Measurements from ENCODE around the gene DHX15.

Gene DHX15

GRCh38 chr4:24599275-24599674, 14.9 kb upstream of the DHX15 start:
- no peaks in the 10 kb centered on the region for H3K9me3 ChIP-seq (ENCODE audit: control insufficient read depth, insufficient read depth, low read length)
- H3K4me1 ChIP-seq (ENCODE audit: insufficient read depth, low read length), result no peaks in the 10 kb centered on the region

DNA sequence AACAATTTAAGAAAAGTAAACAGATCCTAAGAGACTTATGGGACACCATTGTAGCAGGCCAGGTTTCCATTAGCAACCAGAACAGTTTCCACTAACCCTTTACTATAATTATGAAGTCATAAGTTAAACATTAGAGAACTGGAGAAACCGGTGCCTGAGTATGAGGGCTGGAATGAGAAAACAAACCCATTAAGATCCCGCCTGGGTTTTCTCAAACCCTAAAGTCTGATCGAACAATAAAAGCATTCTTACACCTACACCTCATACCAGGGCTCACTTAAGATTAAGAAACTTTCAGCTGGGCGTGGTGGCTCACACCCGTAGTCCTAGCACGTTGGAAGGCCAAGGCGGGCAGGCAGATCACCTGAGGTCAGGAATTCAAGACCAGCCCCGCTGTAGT, 13.7 kb upstream of the DHX15 start:
- H3K9me3 ChIP-seq (ENCODE audit: control insufficient read depth, insufficient read depth, low read length), result no peaks in the 10 kb centered on the region
- no peaks in the 10 kb centered on the region for H3K4me1 ChIP-seq (ENCODE audit: insufficient read depth, low read length)
- H3K9ac ChIP-seq (ENCODE audit: low read depth, low read length), result no peak overlapping the region
- no peaks in the 10 kb centered on the region for H3K36me3 ChIP-seq (ENCODE audit: insufficient read depth, low read length)

More at GRCh38 chr4:24599275-24599674, 14.9 kb upstream of the DHX15 start:
- H3K36me3 ChIP-seq (ENCODE audit: insufficient read depth, low read length), result no peaks in the 10 kb centered on the region
- H3K9ac ChIP-seq (ENCODE audit: low read depth, low read length), result no peak overlapping the region

DNA sequence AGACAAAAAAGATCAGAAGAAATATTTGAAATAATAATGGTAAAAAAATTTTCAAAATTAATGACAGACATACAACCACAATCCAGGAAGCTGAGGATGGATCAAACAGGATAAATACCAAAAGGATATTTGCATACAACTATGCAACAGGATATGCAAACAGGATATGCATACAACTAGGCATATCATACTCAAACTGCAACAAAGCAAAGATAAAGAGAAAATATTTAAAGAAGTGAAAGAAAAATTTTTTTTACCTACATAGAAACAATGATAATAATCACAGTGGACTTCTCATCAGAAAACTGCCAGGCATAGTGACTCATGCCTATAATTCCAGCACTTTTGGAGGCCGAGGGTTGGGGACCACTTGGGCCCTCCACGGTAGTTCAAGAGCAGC, 11.3 kb upstream of the DHX15 start:
- no peak overlapping the region for H3K9ac ChIP-seq (ENCODE audit: low read depth, low read length)
- no peaks in the 10 kb centered on the region for H3K9me3 ChIP-seq (ENCODE audit: control insufficient read depth, insufficient read depth, low read length)
- H3K36me3 ChIP-seq (ENCODE audit: insufficient read depth, low read length), result no peaks in the 10 kb centered on the region
- H3K4me1 ChIP-seq (ENCODE audit: insufficient read depth, low read length), result no peaks in the 10 kb centered on the region

DNA sequence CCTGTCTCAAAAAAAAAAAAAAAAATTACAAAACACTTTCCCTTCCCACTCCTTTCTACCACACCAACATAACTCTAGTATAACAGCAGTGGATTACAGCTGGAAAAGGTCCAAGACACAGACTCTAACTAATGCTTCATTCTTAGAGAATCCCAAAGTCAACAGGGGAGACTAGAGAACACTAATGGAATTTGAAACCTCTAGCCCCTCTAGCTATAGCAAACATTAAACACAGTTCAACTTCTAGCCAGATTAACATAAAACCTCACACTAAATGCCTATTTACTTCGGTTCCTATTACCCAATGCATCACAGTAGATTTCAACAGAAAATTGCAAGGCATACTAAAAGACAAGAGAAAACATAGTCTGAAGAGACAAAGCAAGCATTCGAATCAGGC, 10.5 kb upstream of the DHX15 start:
- peaks cover 6% of the 10 kb centered on the region for H3K9me3 ChIP-seq (ENCODE audit: control insufficient read depth, insufficient read depth, low read length)
- H3K36me3 ChIP-seq (ENCODE audit: insufficient read depth, low read length), result no peaks in the 10 kb centered on the region
- no peak overlapping the region for H3K9ac ChIP-seq (ENCODE audit: low read depth, low read length)
- no peaks in the 10 kb centered on the region for H3K4me1 ChIP-seq (ENCODE audit: insufficient read depth, low read length)

DNA sequence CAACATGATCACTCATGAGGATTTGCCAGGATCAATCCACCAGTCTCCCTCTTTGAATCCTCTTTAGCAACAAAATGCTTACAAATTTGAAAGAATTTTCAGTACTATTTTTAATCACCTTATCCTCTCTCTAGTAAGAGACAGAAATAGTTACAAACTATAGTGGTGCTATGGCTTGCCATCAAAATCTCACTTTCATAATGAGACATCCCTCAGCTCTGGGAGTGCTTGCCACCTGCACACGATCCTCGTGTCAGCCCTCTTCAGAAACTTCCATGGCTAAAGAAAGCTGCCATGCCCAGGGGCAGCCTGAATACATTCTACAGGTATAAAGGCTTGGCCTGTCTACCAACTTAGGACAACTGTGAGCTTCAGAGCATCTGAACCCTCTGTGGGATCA, 5.1 kb upstream of the DHX15 start:
- Histone ChIP-seq H3K9ac (ENCODE audit: low read depth, low read length) (no peak overlapping the region), H3K36me3 (ENCODE audit: insufficient read depth, low read length) (no peaks in the 10 kb centered on the region), H3K4me1 (ENCODE audit: insufficient read depth, low read length) (no peaks in the 10 kb centered on the region; the same call in 1 of the 2 replicates), H3K9me3 (ENCODE audit: control insufficient read depth, insufficient read depth, low read length) (peaks cover 11% of the 10 kb centered on the region)

GRCh38 chr4:24588216-24588954, 4.0 kb upstream of the DHX15 start:
- peaks cover 11% of the 10 kb centered on the region for H3K9me3 ChIP-seq (ENCODE audit: control insufficient read depth, insufficient read depth, low read length)

DNA sequence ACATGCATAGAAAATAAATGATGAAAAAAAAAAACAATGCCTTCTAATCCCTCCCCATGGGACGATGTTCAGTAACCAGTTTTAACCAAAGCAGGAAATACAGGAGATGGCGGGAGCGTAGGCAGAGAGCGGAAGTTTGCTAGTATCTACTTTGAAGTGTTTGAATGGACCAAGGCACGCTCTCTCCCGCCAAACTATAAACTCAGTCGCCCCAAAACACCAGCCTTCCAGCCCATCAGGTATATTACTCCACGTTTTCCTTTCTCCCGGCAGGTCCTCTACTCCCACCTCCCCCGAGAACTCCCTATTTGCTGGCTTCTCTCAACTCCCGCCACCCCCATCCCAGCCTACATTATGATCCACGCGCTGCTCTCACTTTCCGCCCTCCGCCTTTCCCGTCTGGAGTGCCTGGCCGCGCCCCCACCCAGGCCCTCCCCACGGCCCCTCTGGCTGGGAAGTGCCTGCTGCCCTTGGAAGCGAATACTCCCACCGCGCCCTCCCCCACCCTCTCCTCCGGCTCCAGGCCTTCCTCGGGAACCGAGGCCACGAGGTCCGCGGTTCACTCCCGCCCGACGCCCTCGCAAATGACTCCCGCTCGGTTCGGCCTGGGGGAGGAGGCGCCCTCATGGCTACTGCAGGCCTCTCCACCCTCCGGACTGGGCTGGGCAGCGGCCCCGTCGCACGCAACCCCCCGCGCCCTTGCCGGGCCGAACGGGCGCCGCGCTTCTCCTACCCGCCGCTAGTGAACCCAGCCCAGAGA, 723 bp downstream of the DHX15 start:
- Histone ChIP-seq H3K36me3 (ENCODE audit: insufficient read depth, low read length) (no peaks in the 10 kb centered on the region), H3K9ac (ENCODE audit: low read depth, low read length) (peak overlapping the region; percentile 75), H3K9me3 (ENCODE audit: control insufficient read depth, insufficient read depth, low read length) (no peaks in the 10 kb centered on the region), H3K4me1 (ENCODE audit: insufficient read depth, low read length) (peaks cover 10% of the 10 kb centered on the region; the same call in 1 of the 2 replicates)

More at GRCh38 chr4:24588216-24588954, 4.0 kb upstream of the DHX15 start:
- no peaks in the 10 kb centered on the region for H3K36me3 ChIP-seq (ENCODE audit: insufficient read depth, low read length)
- no peak overlapping the region for H3K9ac ChIP-seq (ENCODE audit: low read depth, low read length)
- H3K4me1 ChIP-seq (ENCODE audit: insufficient read depth, low read length), result no peaks in the 10 kb centered on the region; the same call in 1 of the 2 replicates

- Histone ChIP-seq H3K4me1 (ENCODE audit: insufficient read depth, low read length) (peaks cover 15% of the 10 kb centered on the region; the same call in 1 of the 2 replicates), H3K36me3 (ENCODE audit: insufficient read depth, low read length) (0 out of 2 replicates have a peak, but pooled peaks cover 3% of the 10 kb centered on the region), H3K9ac (ENCODE audit: low read depth, low read length) (peak overlapping the region; percentile 75), H3K9me3 (ENCODE audit: control insufficient read depth, insufficient read depth, low read length) (no peaks in the 10 kb centered on the region)
Measured at GRCh38 chr4:24582235-24582832, 2.0 kb downstream of the DHX15 start.

DNA sequence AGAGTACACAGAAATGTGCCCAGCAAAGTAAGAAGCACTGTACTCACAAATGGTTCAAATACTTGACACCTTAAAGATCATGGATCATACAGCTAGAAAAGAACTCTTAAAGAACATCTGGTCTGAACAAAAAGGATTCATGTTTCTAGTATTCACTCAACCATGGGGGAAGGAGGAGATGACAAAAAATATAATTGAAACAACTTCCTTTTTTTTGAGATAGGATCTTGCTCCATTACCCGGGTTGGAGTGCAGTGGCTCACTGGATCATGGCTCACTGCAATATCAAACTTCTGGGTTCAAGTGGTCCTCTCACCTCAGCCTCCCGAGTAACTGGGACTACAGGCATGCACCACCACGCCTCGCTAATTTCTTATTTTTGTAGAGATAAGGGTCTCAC, 6.0 kb downstream of the DHX15 start:
- no peak overlapping the region for H3K9ac ChIP-seq (ENCODE audit: low read depth, low read length)
- H3K36me3 ChIP-seq (ENCODE audit: insufficient read depth, low read length), result peaks cover 26% of the 10 kb centered on the region
- H3K4me1 ChIP-seq (ENCODE audit: insufficient read depth, low read length), result peaks cover 24% of the 10 kb centered on the region
- H3K9me3 ChIP-seq (ENCODE audit: control insufficient read depth, insufficient read depth, low read length), result no peaks in the 10 kb centered on the region

DNA sequence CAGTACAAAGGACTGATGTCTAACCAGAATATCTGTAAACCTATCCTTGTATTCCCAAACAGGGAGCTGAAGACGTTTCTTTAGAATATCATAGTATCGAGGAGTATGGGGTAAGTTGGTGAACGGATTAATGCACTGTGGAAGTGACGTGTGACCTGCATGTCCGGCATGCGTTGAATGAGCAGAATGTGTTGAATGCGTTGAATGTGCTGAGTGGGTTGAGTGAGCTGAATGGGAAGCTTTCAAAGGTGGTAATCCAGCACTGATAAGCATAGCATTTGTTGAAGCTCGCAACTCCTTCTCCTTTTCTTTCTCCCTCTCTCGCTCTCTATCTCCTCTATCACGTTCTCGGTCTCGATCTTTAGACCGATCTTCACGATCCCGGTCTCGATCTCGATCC, 8.1 kb downstream of the DHX15 start:
- Histone ChIP-seq H3K36me3 (ENCODE audit: insufficient read depth, low read length) (peaks cover 26% of the 10 kb centered on the region), H3K4me1 (ENCODE audit: insufficient read depth, low read length) (peaks cover 18% of the 10 kb centered on the region; the same call in 1 of the 2 replicates)

GRCh38 chr4:24574236-24574635, 10.1 kb downstream of the DHX15 start:
- H3K36me3 ChIP-seq (ENCODE audit: insufficient read depth, low read length), result peaks cover 26% of the 10 kb centered on the region
- H3K9ac ChIP-seq (ENCODE audit: low read depth, low read length), result no peak overlapping the region
- peaks cover 18% of the 10 kb centered on the region; the same call in 1 of the 2 replicates for H3K4me1 ChIP-seq (ENCODE audit: insufficient read depth, low read length)
- H3K9me3 ChIP-seq (ENCODE audit: control insufficient read depth, insufficient read depth, low read length), result no peaks in the 10 kb centered on the region

More for the DNA sequence above, 8.1 kb downstream of the DHX15 start:
- Histone ChIP-seq H3K9me3 (ENCODE audit: control insufficient read depth, insufficient read depth, low read length) (no peaks in the 10 kb centered on the region), H3K9ac (ENCODE audit: low read depth, low read length) (no peak overlapping the region)

DNA sequence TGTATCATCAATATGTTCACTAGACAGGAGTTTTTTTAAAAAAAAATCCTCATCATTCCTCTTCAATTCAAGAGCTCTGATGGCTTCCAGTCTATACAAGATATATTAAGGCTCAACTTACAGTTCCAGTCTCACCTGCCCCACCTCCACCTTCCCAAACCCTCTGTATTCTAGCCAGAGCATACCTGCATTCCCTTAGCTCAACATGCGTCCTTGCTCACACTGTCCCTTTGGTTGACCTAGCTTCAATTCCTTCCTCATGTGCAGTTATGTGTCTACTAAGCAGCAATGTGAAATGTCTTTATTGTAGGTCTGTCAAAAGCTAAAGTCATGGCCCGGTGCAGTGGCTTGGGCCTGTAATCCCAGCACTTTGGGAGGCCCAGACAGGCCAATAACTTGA, 10.8 kb downstream of the DHX15 start:
- peaks cover 13% of the 10 kb centered on the region; the same call in 1 of the 2 replicates for H3K4me1 ChIP-seq (ENCODE audit: insufficient read depth, low read length)
- H3K36me3 ChIP-seq (ENCODE audit: insufficient read depth, low read length), result peaks cover 26% of the 10 kb centered on the region
- H3K9me3 ChIP-seq (ENCODE audit: control insufficient read depth, insufficient read depth, low read length), result no peaks in the 10 kb centered on the region
- H3K9ac ChIP-seq (ENCODE audit: low read depth, low read length), result no peak overlapping the region

GRCh38 chr4:24570574-24571236, 13.6 kb downstream of the DHX15 start:
- Histone ChIP-seq H3K36me3 (ENCODE audit: insufficient read depth, low read length) (peaks cover 22% of the 10 kb centered on the region), H3K9ac (ENCODE audit: low read depth, low read length) (no peak overlapping the region)

GRCh38 chr4:24570172-24570571, 14.2 kb downstream of the DHX15 start:
- H3K4me1 ChIP-seq (ENCODE audit: insufficient read depth, low read length), result peaks cover 5% of the 10 kb centered on the region; the same call in 1 of the 2 replicates
- H3K36me3 ChIP-seq (ENCODE audit: insufficient read depth, low read length), result peaks cover 18% of the 10 kb centered on the region
- H3K9ac ChIP-seq (ENCODE audit: low read depth, low read length), result no peak overlapping the region
- H3K9me3 ChIP-seq (ENCODE audit: control insufficient read depth, insufficient read depth, low read length), result no peaks in the 10 kb centered on the region

More at GRCh38 chr4:24570574-24571236, 13.6 kb downstream of the DHX15 start:
- Histone ChIP-seq H3K9me3 (ENCODE audit: control insufficient read depth, insufficient read depth, low read length) (no peaks in the 10 kb centered on the region), H3K4me1 (ENCODE audit: insufficient read depth, low read length) (peaks cover 2% of the 10 kb centered on the region; the same call in 1 of the 2 replicates)

Data from ES-I3 (cell line).